Natural killer cell treated with Interleukin-12 subunit alpha and Interleukin-12 subunit beta and Interleukin-15 and Interleukin-18, amount 100 ng/mL, for 72 hours (primary cell): ENCODE results near the gene CENPP. TPM values are rescaled to one million over a fixed set of nuclear protein-coding genes. Genes with fewer than 3 reads are reported as not detected.
A peak's percentile ranks its signal among the peaks of the same experiment; 100 is the strongest.

ENCODE experiments used
- ATAC-seq, 2 donors: fragments of 150-1000 bp; cut with Tn5 transposase in 1 of 2; sonication (Bioruptor Pico), chemical (Tn5 transposase) in 1 of 2; 2 replicates each; pipeline ENCODE4 v1.10.0; 2021
- DNase-seq: peaks from one replicate; pipeline ENCODE4 v3.0.0; 2022; ENCODE audit warnings: low spot score
- H3K27ac Mint-ChIP-seq, 2 donors: 1 replicate in 1 of 2; 2 replicates in 1 of 2; pipeline ENCODE4 v1.8.0; 2022; ENCODE audit warnings: mixed read lengths in 2 of 2, mild to moderate bottlenecking in 1 of 2, moderate library complexity in 1 of 2
- H3K27me3 Mint-ChIP-seq, 2 donors: 1 replicate in 1 of 2; 2 replicates in 1 of 2; pipeline ENCODE4 v1.8.0; 2022; ENCODE audit warnings: mixed read lengths in 2 of 2
- H3K36me3 Mint-ChIP-seq: one replicate; pipeline ENCODE4 v1.8.0; 2022; ENCODE audit warnings: mixed read lengths
- H3K4me1 Mint-ChIP-seq, 2 donors: 1 replicate in 1 of 2; 2 replicates in 1 of 2; pipeline ENCODE4 v1.8.0; 2022; ENCODE audit warnings: low read depth in 2 of 2, mixed read lengths in 2 of 2, mild to moderate bottlenecking in 1 of 2
- H3K4me3 Mint-ChIP-seq: one replicate; pipeline ENCODE4 v1.8.0; 2022; ENCODE audit warnings: mixed read lengths
- H3K9me3 Mint-ChIP-seq: 2 replicates; pipeline ENCODE4 v1.8.0; 2022; ENCODE audit warnings: mixed read lengths
- total RNA-seq, 2 donors: library from RNA; stranded (reverse); gene quantifications; one replicate each; pipeline ENCODE4 v1.2.3, GENCODE V29; 2022

CENPP gene
- total RNA-seq, 2 donors from 2014 or later = 14.7 to 38.8 TPM

GRCh38 chr9:92509050-92509449, 183.3 kb downstream of the CENPP start:
- Mint-ChIP-seq H3K27me3 (no peaks in the 10 kb centered on the region), H3K4me3 (no peak overlapping the region), H3K27ac (no peak overlapping the region), H3K4me1 (peaks cover 0 to 4% of the 10 kb centered on the region in 2 donors), H3K9me3 (no peaks in the 10 kb centered on the region), H3K36me3 (no peaks in the 10 kb centered on the region)
- ATAC-seq (no peak), DNase-seq (no peak)

- DNase-seq (no peak), ATAC-seq (no peak)
- H3K9me3 Mint-ChIP-seq = no peaks in the 10 kb centered on the region
- no peaks in the 10 kb centered on the region for H3K36me3 Mint-ChIP-seq
- no peak overlapping the region for H3K4me3 Mint-ChIP-seq
- H3K27ac Mint-ChIP-seq = no peak overlapping the region
- H3K4me1 Mint-ChIP-seq = peaks cover 0 to 4% of the 10 kb centered on the region in 2 donors
- H3K27me3 Mint-ChIP-seq = no peaks in the 10 kb centered on the region
Measured at GRCh38 chr9:92510747-92511146, 185.0 kb downstream of the CENPP start.

GRCh38 chr9:92512622-92513021, 186.9 kb downstream of the CENPP start:
- no peak overlapping the region for H3K4me3 Mint-ChIP-seq
- ATAC-seq (no peak), DNase-seq (no peak)
- H3K9me3 Mint-ChIP-seq = no peaks in the 10 kb centered on the region
- no peaks in the 10 kb centered on the region for H3K27me3 Mint-ChIP-seq
- no peaks in the 10 kb centered on the region for H3K36me3 Mint-ChIP-seq
- no peaks in the 10 kb centered on the region for H3K4me1 Mint-ChIP-seq
- H3K27ac Mint-ChIP-seq = no peak overlapping the region

- Mint-ChIP-seq H3K36me3 (no peaks in the 10 kb centered on the region), H3K27me3 (no peaks in the 10 kb centered on the region), H3K27ac (no peak overlapping the region), H3K4me1 (no peaks in the 10 kb centered on the region), H3K4me3 (no peak overlapping the region), H3K9me3 (no peaks in the 10 kb centered on the region)
- DNase-seq = no peak
- ATAC-seq = no peak
Measured at GRCh38 chr9:92513349-92513748, 187.6 kb downstream of the CENPP start.

- H3K4me1 Mint-ChIP-seq = no peaks in the 10 kb centered on the region
- H3K9me3 Mint-ChIP-seq = no peaks in the 10 kb centered on the region
- no peaks in the 10 kb centered on the region for H3K36me3 Mint-ChIP-seq
Measured at GRCh38 chr9:92514635-92515034, 188.9 kb downstream of the CENPP start.

GRCh38 chr9:92516521-92516920, 190.8 kb downstream of the CENPP start:
- Mint-ChIP-seq H3K27ac (no peak overlapping the region), H3K9me3 (no peaks in the 10 kb centered on the region), H3K27me3 (no peaks in the 10 kb centered on the region), H3K4me3 (no peak overlapping the region), H3K36me3 (no peaks in the 10 kb centered on the region), H3K4me1 (no peaks in the 10 kb centered on the region)
- ATAC-seq = no peak
- DNase-seq = no peak

More at GRCh38 chr9:92514635-92515034, 188.9 kb downstream of the CENPP start:
- no peak for DNase-seq
- no peak overlapping the region for H3K27ac Mint-ChIP-seq
- ATAC-seq = no peak
- H3K4me3 Mint-ChIP-seq = no peak overlapping the region
- H3K27me3 Mint-ChIP-seq = no peaks in the 10 kb centered on the region

- ATAC-seq (no peak), DNase-seq (no peak)
- H3K4me1 Mint-ChIP-seq = no peaks in the 10 kb centered on the region
- no peaks in the 10 kb centered on the region for H3K36me3 Mint-ChIP-seq
- no peak overlapping the region for H3K4me3 Mint-ChIP-seq
- no peaks in the 10 kb centered on the region for H3K9me3 Mint-ChIP-seq
- H3K27ac Mint-ChIP-seq = no peak overlapping the region
- no peaks in the 10 kb centered on the region for H3K27me3 Mint-ChIP-seq
Measured at GRCh38 chr9:92517046-92517445, 191.3 kb downstream of the CENPP start.

- no peak for ATAC-seq
- no peak overlapping the region for H3K4me3 Mint-ChIP-seq
- H3K27ac Mint-ChIP-seq = no peak overlapping the region
- no peaks in the 10 kb centered on the region for H3K27me3 Mint-ChIP-seq
- no peaks in the 10 kb centered on the region for H3K36me3 Mint-ChIP-seq
- no peaks in the 10 kb centered on the region for H3K9me3 Mint-ChIP-seq
- DNase-seq = no peak
- no peaks in the 10 kb centered on the region for H3K4me1 Mint-ChIP-seq
Measured at GRCh38 chr9:92518199-92518598, 192.4 kb downstream of the CENPP start.

- no peak for DNase-seq
- no peaks in the 10 kb centered on the region for H3K27me3 Mint-ChIP-seq
- H3K27ac Mint-ChIP-seq = no peak overlapping the region
- H3K4me1 Mint-ChIP-seq = no peaks in the 10 kb centered on the region
- no peaks in the 10 kb centered on the region for H3K36me3 Mint-ChIP-seq
- ATAC-seq = no peak
- H3K9me3 Mint-ChIP-seq = no peaks in the 10 kb centered on the region
- no peak overlapping the region for H3K4me3 Mint-ChIP-seq
Measured at GRCh38 chr9:92520837-92521236, 195.1 kb downstream of the CENPP start.

- ATAC-seq = no peak
- H3K9me3 Mint-ChIP-seq = no peaks in the 10 kb centered on the region
- DNase-seq = no peak
- no peaks in the 10 kb centered on the region for H3K4me1 Mint-ChIP-seq
- H3K36me3 Mint-ChIP-seq = no peaks in the 10 kb centered on the region
- no peaks in the 10 kb centered on the region for H3K27me3 Mint-ChIP-seq
- no peak overlapping the region for H3K27ac Mint-ChIP-seq
- no peak overlapping the region for H3K4me3 Mint-ChIP-seq
Measured at GRCh38 chr9:92522983-92523970, 197.5 kb downstream of the CENPP start.

GRCh38 chr9:92524881-92525280, 199.1 kb downstream of the CENPP start:
- H3K27ac Mint-ChIP-seq = no peak overlapping the region
- no peaks in the 10 kb centered on the region for H3K36me3 Mint-ChIP-seq
- no peaks in the 10 kb centered on the region for H3K9me3 Mint-ChIP-seq
- DNase-seq = no peak
- H3K4me3 Mint-ChIP-seq = no peak overlapping the region
- H3K27me3 Mint-ChIP-seq = no peaks in the 10 kb centered on the region
- H3K4me1 Mint-ChIP-seq = no peaks in the 10 kb centered on the region
- no peak for ATAC-seq

GRCh38 chr9:92525306-92525705, 199.6 kb downstream of the CENPP start:
- DNase-seq = no peak
- H3K36me3 Mint-ChIP-seq = no peaks in the 10 kb centered on the region
- H3K9me3 Mint-ChIP-seq = no peaks in the 10 kb centered on the region
- no peak for ATAC-seq
- no peak overlapping the region for H3K27ac Mint-ChIP-seq
- H3K4me1 Mint-ChIP-seq = no peaks in the 10 kb centered on the region
- no peaks in the 10 kb centered on the region for H3K27me3 Mint-ChIP-seq
- H3K4me3 Mint-ChIP-seq = no peak overlapping the region

GRCh38 chr9:92527291-92527828, 201.6 kb downstream of the CENPP start:
- peak in 1 of 2 donors; percentile 57 for ATAC-seq
- no peaks in the 10 kb centered on the region for H3K27me3 Mint-ChIP-seq
- H3K4me3 Mint-ChIP-seq = no peak overlapping the region
- no peaks in the 10 kb centered on the region for H3K36me3 Mint-ChIP-seq
- no peak for DNase-seq
- no peaks in the 10 kb centered on the region for H3K9me3 Mint-ChIP-seq
- H3K4me1 Mint-ChIP-seq = no peaks in the 10 kb centered on the region
- no peak overlapping the region for H3K27ac Mint-ChIP-seq

GRCh38 chr9:92527832-92528521, 202.2 kb downstream of the CENPP start:
- Mint-ChIP-seq H3K27ac (no peak overlapping the region), H3K4me3 (no peak overlapping the region), H3K9me3 (no peaks in the 10 kb centered on the region), H3K27me3 (no peaks in the 10 kb centered on the region), H3K36me3 (no peaks in the 10 kb centered on the region), H3K4me1 (no peaks in the 10 kb centered on the region)
- DNase-seq = no peak
- peak in 1 of 2 donors; percentile 48 for ATAC-seq
